Measurements from ENCODE around the gene JUND.

JUND gene

DNA sequence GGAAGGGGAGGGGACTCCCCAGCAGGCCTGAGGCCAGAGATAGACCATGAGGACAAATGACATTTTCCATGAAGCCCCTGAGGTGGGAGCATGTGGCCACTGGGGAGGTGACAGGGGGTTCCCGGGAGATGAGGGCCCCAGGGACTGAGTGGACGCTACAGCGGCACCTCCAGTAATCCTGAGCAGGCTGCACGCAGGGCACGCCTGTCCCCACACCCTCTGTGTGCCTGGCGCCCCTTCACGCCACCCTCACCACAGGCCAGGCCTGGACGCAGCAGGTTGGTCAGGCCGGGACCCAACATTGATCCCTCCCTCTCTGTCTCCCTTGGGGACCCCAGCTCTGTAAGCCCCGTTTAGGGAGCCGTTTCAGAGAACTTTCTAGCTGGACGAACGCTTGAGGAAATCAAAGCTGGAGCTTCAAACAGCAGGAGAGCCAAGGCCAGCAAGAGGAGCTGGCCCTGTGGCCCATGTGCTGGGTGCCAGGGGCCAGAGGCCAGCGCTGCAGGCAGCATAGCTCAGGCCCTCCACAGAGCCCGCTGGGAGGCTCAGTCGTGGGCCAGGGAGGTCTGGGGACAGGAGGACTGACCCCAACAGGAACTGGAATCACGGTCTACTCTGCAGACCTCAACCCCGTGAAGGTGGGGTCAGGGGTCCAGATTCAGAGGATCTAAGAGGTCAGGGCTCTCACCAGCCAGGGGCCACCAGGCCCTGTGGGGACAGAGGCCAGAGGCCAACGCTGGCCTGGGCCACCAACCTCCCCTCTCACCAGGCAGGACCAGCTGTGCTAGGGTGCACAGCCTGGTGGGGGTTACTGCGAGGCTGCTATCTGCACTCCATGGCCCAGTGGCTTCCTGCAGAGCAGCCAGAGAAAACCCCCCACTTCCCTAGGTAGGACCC lies 26.9 kb upstream of the JUND start:
- no peak for DNase-seq

- DNase-seq, result peak; percentile 54
Measured at GRCh38 chr19:18307271-18307681, 25.9 kb upstream of the JUND start.

DNA sequence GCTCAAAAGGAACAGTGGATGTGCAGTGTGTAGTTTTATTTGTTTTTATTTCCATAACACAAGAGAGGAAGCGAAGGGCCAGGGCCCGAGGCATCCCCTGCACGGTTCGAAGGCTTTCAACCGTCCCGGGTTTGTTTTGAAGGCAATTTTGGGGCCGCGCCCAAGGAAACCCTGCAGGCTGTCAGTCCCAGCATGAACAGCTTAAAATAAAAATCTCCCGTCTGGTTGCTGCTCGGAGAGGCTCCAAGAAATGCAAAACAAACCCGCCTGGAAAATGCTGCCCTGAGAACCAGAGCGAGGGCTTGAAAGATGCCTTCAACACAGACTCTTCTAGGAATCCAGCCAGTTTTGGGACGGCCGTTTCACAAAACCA lies 25.5 kb upstream of the JUND start:
- no peak for DNase-seq

DNA sequence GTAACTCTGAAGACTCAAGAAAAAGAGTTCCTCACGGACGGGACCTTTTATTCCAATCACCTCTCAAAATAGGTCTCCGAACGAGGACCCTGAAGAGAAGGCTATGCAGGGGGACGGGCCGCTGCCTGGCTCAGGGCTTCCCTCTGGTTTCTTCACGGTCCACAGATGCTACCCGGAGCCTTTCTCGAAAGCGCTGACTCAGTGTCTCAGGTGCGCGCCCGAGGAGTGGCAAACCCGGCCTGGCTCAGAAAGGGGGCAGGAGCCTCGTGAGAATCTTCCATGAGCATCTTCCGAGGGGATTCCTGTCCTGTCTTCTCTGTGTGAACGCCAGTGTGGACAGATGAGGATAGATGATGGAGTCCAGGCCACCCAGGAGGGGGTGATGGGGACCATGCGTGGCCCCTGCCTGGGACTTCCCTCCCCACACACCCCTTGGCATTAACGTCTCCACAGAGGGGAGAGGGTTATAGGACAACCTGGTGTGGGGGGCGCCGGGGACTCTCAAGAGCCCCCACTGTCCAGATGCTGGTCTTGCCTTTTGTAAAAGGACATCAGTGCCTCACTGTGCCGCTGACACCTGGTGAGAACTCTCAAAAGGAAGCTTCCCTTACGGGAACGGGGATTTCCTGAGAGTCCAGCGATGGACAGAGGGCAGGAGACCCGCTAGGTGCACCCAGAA lies 24.9 kb upstream of the JUND start:
- no peak for DNase-seq

DNA sequence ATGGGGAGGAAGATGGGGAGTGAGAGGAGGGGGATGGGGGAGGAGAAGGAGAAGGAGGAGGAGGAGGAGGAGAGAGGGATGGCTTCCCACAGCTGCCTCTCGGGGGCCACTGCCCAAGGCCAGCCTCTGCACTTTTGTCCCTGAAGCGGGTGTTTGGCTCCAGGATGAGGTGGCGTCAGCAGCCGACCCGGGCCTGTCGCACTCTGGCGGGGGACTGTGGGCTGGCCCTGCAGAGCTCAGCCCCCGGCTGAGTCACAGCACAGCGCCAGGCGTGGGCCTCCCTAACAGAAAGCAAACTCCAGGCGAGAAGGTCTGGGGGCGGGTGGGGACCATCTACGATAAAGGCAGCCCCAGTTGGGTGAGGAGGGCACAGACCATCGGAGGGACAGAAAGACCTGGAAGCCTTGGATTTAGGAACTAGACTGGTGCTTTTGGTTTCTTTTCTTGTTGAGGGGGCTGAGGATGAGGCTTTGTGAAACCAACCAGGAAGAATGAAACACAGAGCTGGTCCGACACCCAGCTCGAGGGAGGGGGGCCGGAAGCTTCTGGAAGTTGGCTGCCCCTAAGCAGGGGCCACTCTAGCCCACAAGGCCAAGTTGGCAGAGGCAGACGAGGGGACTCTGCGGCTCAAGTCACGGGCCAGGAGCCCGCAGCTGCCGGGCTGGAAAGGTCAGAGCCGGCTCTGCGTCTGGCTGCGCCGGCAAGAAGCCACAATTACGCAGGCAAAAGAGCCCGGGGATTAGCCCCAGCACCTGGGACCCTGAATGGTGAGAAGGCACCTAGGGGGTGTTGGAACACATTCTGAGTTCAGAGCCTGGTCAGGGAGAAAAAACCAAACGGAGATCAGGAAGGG lies 23.3 kb upstream of the JUND start:
- DNase-seq, result peak; percentile 89

GRCh38 chr19:18304208-18304457 lies 22.7 kb upstream of the JUND start:
- peak; percentile 39 for DNase-seq

DNA sequence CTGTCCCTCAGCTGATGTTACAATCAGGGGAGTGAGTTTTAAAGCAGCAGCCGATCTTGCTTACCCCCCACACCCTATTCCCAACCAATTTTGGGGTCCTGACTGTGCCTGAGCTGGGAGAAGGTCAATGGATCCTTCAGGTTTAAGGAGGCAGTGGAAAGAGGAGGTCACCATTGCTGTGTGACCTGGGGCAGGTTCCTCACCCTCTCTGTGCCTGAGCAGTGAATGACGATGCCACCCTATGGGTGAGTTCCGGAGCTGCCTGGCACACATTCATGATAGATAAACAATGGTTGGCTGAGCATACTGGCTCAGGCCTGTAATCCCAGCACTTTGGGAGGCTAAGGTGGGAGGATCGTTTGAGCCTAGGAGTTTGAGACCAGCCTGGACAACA lies 20.3 kb upstream of the JUND start:
- no peak for DNase-seq

DNA sequence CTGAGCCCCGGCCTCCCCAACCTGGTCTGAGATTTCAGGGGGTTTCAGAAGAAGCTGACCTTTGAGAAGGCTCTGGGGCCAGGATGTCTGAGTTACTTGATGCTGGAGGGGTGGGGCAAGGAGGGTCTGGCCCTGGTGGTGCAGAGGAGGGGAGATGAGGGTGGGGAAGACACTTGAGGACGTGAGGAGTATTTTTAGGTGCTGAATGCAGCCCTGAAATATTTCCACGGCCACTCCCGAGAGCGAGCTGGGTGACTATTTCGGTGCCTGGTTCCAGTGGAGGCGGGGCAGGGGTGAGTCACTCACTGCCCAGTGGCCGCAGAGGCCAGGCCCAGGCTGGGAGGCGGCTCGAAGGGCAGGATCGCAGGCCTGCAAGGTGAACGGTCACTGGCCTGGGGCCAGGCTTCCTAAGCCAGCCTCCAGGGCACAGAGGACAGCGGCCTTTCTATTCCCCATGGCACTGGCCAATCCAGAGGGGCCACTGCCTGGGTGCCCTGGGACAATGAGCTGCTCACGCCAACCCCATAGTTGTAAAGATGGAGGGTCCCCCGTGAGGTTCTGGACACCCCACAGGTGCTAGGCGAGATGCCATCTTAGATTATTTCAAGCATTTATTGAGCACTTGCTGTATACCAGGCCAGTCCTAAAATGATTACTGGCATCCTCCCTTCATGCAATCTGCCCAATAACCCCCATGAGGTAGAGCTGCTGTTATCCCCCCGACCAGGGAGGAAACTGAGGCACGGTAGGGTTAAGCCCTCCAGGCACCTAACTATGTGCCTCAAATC lies 19.7 kb upstream of the JUND start:
- DNase-seq, result peak; percentile 52

GRCh38 chr19:18299654-18300053 lies 18.2 kb upstream of the JUND start:
- no peak for DNase-seq

GRCh38 chr19:18298601-18299000 lies 17.2 kb upstream of the JUND start:
- DNase-seq, result no peak

GRCh38 chr19:18297308-18297707 lies 15.9 kb upstream of the JUND start:
- DNase-seq, result no peak

DNA sequence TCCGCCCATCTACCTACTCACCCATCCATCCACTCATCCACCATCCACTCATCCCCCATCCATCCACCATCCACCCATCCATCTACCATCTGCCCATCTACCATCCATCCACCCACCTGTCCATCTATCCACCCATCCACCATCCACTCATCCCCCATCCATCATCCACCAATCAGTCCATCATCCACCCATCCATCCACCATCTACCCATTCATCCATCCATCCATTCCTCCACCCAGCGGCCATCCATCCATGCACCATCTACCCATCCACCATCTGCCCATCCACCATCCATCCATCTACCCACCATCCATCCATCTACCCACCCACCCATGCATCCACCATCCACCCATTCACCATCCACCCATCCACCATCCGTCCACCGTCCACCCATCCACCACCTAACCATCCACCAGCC lies 13.6 kb upstream of the JUND start:
- DNase-seq, result no peak

GRCh38 chr19:18294467-18294864 lies 13.0 kb upstream of the JUND start:
- DNase-seq, result peak; percentile 96

DNA sequence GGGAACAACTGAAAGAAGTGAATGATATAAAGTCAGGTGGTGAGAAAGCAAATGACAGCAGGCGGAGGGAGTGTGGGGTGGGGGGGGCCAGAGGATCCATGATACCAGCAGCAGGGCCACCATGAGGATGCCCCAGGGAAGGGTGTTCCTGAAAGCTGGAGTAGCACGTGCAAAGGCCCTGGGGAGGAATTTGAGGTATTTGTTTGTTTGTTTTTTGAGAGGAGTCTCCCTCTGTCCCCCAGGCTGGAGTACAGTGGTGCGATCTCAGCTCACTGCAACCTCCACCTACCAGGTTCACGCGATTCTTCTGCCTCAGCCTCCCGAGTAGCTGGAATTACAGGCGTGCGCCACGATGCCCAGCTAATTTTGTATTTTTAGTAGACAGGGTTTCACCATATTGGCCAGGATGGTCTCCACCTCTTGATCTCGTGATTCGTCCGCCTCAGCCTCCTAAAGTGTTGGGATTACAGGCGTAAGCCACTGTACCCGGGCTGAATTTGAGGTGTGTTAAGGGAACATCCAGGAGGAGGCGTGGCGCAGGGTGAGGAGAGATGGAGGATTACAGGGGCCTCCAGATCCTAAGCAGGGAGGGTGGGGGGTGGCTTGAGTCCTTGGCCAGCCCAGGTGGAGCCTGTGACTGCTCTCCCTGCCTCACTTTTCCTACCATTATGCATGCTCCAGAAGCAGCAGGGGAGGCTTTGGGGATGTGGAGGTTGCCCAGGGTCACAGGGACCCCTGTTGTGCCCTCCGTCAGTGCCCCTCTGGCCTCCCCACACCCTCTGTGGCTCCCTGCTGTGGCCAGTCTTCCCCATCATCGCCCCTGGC lies 12.4 kb upstream of the JUND start:
- DNase-seq, result no peak

- peak; percentile 71 for DNase-seq
Measured at GRCh38 chr19:18292810-18293641, 11.6 kb upstream of the JUND start.

DNA sequence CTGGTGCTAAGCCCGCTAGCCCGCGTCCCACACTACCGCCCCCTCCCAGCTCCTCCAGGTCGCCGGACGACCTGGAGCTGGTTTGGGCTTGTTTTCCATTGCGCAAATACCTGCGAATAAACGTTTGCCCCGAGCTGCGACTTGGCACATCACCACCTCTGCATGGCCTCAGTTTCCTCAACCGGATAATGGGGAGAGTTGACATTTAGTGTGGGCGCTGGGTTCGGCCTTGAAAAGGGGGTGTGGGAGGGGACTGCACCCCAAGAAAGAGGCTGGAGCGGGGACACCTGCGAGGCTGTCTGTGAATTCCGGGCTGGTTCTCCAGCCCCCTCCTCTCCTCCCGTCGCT lies 11.0 kb upstream of the JUND start:
- DNase-seq, result no peak

DNA sequence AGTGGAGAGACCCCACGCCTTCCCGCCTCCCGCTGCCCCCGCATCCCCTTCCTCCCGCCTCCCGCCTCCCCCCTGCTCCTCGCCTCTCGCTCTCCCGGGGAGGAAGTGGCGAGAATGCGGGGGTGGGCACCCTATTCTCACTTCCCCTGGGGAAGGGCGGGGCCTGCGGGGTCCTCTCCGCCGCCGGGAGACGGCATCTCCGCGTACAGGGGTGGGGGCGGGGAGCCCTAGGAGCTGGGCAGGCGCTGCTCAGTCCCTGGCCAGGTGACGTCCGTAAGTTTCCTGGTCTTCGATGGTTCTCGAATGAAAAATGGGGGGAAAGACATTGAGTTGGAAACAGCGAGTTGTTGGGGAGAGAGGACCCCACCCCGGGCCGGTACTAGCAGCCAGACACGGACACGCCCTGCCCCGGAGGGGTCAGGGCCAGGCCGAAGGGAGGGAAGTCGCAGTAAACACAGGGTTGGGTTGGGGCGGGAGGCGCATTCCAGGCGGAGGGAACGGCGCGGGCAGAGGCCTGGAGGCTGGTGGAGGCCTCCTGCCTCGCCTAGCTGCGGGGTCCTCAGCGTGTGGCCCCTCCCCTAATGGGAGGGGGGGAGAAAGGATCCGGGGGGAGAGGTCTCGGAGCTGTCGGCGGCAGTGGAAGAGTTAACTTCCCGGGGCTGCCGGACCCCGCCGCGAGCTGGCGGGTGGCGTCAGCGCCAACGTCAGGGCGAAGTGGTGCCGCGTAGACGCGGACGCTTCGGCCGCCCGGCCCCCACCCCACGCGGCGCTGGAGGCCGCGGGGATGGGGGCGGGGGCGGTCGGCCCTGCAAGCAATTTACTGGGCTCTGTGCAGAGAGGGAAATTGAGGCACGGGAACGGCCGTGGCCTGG lies 10.4 kb upstream of the JUND start:
- DNase-seq, result peak; percentile 92

DNA sequence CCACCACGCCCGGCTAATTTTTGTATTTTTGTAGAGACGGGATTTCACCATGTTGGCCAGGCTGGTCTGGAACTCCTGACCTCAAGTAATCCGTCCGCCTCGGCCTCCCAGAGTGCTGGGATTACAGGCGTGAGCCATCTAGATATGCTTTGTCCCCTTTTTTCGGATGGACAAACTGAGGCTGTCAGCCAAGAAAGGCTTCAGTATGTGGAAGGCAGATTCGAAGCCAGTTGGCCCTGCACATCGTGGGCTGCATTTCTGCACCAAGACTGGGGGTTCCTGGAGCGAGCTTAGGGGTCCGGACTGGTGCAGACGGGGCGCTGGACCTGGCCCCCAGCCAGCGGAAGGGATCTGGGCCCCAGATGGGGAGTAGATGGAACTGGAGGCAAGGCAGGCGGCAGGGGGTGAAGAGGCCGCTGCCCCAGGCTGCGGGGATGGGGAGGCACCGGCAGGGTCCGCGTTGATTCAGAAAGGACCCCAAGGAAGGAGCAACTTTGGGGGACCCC lies 9.7 kb upstream of the JUND start:
- DNase-seq, result no peak

- peak; percentile 96 for DNase-seq
Measured at GRCh38 chr19:18290302-18291018, 9.0 kb upstream of the JUND start.
